CD4-positive, CD25-positive, alpha-beta regulatory T cell (primary cell): Measurements from ENCODE around the gene ST6GAL2. TPM values are rescaled to one million over a fixed set of nuclear protein-coding genes. Genes with fewer than 3 reads are reported as not detected.

Experiments used
- ATAC-seq, 2 donors: fragments of 150-1000 bp; cut with Tn5 transposase; one replicate each; pipeline ENCODE4 v1.10.0; 2021; ENCODE audit warnings: low read depth in 2 of 2, moderate number of reproducible peaks in 2 of 2, moderate library complexity in 1 of 2
- DNase-seq, 3 donors: peaks; one replicate each; pipeline versions ENCODE4 v3.0.0 to v3.0.0-alpha.2; 2012 to 2022; ENCODE audit warnings: mixed read lengths in 1 of 3
- H3K27ac ChIP-seq: one replicate; pipeline ENCODE4 v1.7.0; 2013; ENCODE audit warnings: mild to moderate bottlenecking, low read length; ENCODE audit not compliant: insufficient read depth, poor library complexity, severe bottlenecking
- H3K27me3 ChIP-seq: one replicate; pipeline ENCODE4 v1.7.0; 2013; ENCODE audit warnings: low read length; ENCODE audit not compliant: control insufficient read depth, insufficient read depth
- H3K36me3 ChIP-seq: one replicate; pipeline ENCODE4 v1.7.0; 2013; ENCODE audit warnings: mild to moderate bottlenecking, low read length, moderate library complexity; ENCODE audit not compliant: control insufficient read depth, insufficient read depth
- H3K4me1 ChIP-seq: 2 replicates; pipeline ENCODE4 v1.7.0; 2013; ENCODE audit warnings: mild to moderate bottlenecking, low read length; ENCODE audit not compliant: insufficient read depth, control insufficient read depth, poor library complexity, severe bottlenecking
- H3K4me3 ChIP-seq: one replicate; pipeline ENCODE4 v1.7.0; 2013; ENCODE audit warnings: low read depth, mild to moderate bottlenecking, low read length, moderate library complexity
- H3K9me3 ChIP-seq, 2 experiments: 1 replicate in 1 of 2; 2 replicates in 1 of 2; pipeline ENCODE4 v1.7.0; 2013; ENCODE audit warnings: low read length in 2 of 2, mild to moderate bottlenecking in 1 of 2, moderate library complexity in 1 of 2; ENCODE audit not compliant: control insufficient read depth in 2 of 2
- H3K27ac Mint-ChIP-seq, 3 donors: one replicate each; pipeline ENCODE4 v1.8.0; 2020 to 2022; ENCODE audit warnings: mild to moderate bottlenecking in 3 of 3, mixed read lengths in 3 of 3, moderate library complexity in 2 of 3
- H3K27me3 Mint-ChIP-seq: one replicate; pipeline ENCODE4 v1.8.0; 2022; ENCODE audit warnings: mild to moderate bottlenecking, mixed read lengths
- H3K36me3 Mint-ChIP-seq: one replicate; pipeline ENCODE4 v1.8.0; 2020; ENCODE audit warnings: mixed read lengths
- H3K4me1 Mint-ChIP-seq, 4 donors: one replicate each; pipeline ENCODE4 v1.8.0; 2020 to 2022; ENCODE audit warnings: mixed read lengths in 4 of 4, mild to moderate bottlenecking in 1 of 4
- H3K4me3 Mint-ChIP-seq, 4 donors: one replicate each; pipeline ENCODE4 v1.8.0; 2020 to 2022; ENCODE audit warnings: mild to moderate bottlenecking in 4 of 4, mixed read lengths in 4 of 4, moderate library complexity in 3 of 4
- H3K9me3 Mint-ChIP-seq, 7 donors: one replicate each; pipeline ENCODE4 v1.8.0; 2020 to 2022; ENCODE audit warnings: mixed read lengths in 7 of 7, mild to moderate bottlenecking in 3 of 7, moderate library complexity in 2 of 7
- polyA plus RNA-seq, 4 donors: library from polyadenylated mRNA; unstranded; fragments of 300-500 nt; fragmentation: Illumina TruSeq; gene quantifications; one replicate each; pipeline ENCODE4 v1.2.3, GENCODE V29; 2021
- total RNA-seq: library from RNA; stranded (reverse); gene quantifications from one replicate; pipeline ENCODE4 v1.2.3, GENCODE V29; 2022

The ST6GAL2 gene
- total and polyA plus RNA-seq, 5 donors from 2014 or later = 0.74 TPM; not detected in 4

DNA sequence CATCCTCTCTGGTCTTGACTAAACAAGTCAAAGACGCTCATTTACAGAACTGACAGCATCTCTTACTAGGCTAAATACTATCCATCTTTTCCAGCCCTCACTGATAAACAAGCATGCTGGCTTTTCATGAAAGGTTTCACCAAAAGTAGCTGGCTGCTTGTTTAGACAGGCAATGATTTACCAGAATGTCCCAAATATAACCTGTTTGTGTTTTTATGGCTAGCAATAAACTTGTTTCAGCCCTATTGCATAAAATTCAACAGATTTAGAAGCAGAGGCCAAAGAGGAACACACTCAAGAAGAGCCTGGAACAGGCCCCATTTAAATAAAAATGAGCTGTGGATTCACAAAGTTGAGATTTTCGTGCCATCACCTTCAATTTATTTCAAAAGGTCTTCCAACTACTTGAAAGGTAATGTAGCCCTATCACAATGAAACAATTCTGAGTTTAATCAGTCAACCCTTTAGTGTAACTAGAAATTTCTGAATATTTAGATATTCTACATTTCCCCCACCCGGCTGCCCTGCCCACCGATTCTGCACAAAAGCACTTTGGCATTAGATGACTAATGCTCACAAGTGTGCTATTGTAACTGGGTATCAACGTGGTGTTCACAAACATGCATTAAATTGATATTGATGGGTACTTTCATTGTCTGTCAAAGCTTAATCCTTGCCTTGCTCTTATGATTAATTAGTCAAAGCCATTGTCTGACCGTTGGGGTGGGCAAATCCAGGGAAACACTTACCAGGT is 54.0 kb downstream of the ST6GAL2 start:
- ATAC-seq = no peak
- no peak overlapping the region for H3K27ac Mint-ChIP-seq

GRCh38 chr2:106831241-106831640 is 54.7 kb downstream of the ST6GAL2 start:
- H3K4me3 Mint-ChIP-seq = no peak overlapping the region
- no peak overlapping the region for H3K27ac Mint-ChIP-seq
- no peaks in the 10 kb centered on the region for H3K4me1 Mint-ChIP-seq
- no peak for DNase-seq
- Histone ChIP-seq H3K9me3 (no peaks in the 10 kb centered on the region), H3K4me3 (no peak overlapping the region), H3K4me1 (no peaks in the 10 kb centered on the region), H3K27ac (no peak overlapping the region), H3K27me3 (peaks cover 3% of the 10 kb centered on the region), H3K36me3 (no peaks in the 10 kb centered on the region)
- peaks cover 5% of the 10 kb centered on the region for H3K27me3 Mint-ChIP-seq
- no peaks in the 10 kb centered on the region for H3K9me3 Mint-ChIP-seq
- no peaks in the 10 kb centered on the region for H3K36me3 Mint-ChIP-seq
- no peak for ATAC-seq

More for the DNA sequence above, 54.0 kb downstream of the ST6GAL2 start:
- H3K4me1 Mint-ChIP-seq = no peaks in the 10 kb centered on the region
- Histone ChIP-seq H3K36me3 (no peaks in the 10 kb centered on the region), H3K4me1 (no peaks in the 10 kb centered on the region), H3K27me3 (peaks cover 3% of the 10 kb centered on the region), H3K4me3 (no peak overlapping the region), H3K9me3 (no peaks in the 10 kb centered on the region), H3K27ac (no peak overlapping the region)
- DNase-seq = no peak
- H3K9me3 Mint-ChIP-seq = no peaks in the 10 kb centered on the region
- no peaks in the 10 kb centered on the region for H3K36me3 Mint-ChIP-seq
- no peak overlapping the region for H3K4me3 Mint-ChIP-seq
- peaks cover 5% of the 10 kb centered on the region for H3K27me3 Mint-ChIP-seq

GRCh38 chr2:106830191-106830590 is 55.8 kb downstream of the ST6GAL2 start:
- Mint-ChIP-seq H3K36me3 (no peaks in the 10 kb centered on the region), H3K27ac (no peak overlapping the region), H3K4me3 (no peak overlapping the region), H3K27me3 (peaks cover 5% of the 10 kb centered on the region), H3K4me1 (no peaks in the 10 kb centered on the region), H3K9me3 (peaks cover 0 to 3% (median under 1%) of the 10 kb centered on the region in 7 donors)
- ATAC-seq (no peak), DNase-seq (no peak)
- no peaks in the 10 kb centered on the region for H3K36me3 ChIP-seq
- no peak overlapping the region for H3K4me3 ChIP-seq
- H3K9me3 ChIP-seq = no peaks in the 10 kb centered on the region
- no peaks in the 10 kb centered on the region for H3K27me3 ChIP-seq
- H3K4me1 ChIP-seq = no peaks in the 10 kb centered on the region
- no peak overlapping the region for H3K27ac ChIP-seq

GRCh38 chr2:106828119-106828518 is 57.8 kb downstream of the ST6GAL2 start:
- Mint-ChIP-seq H3K27me3 (peaks cover 5% of the 10 kb centered on the region), H3K4me3 (no peak overlapping the region), H3K4me1 (no peaks in the 10 kb centered on the region), H3K36me3 (no peaks in the 10 kb centered on the region), H3K27ac (no peak overlapping the region), H3K9me3 (peaks cover 0 to 4% (median 3%) of the 10 kb centered on the region in 7 donors)
- ATAC-seq (no peak), DNase-seq (no peak)
- Histone ChIP-seq H3K4me1 (no peaks in the 10 kb centered on the region), H3K27me3 (no peaks in the 10 kb centered on the region), H3K27ac (no peak overlapping the region), H3K9me3 (no peaks in the 10 kb centered on the region), H3K36me3 (no peaks in the 10 kb centered on the region), H3K4me3 (no peak overlapping the region)

DNA sequence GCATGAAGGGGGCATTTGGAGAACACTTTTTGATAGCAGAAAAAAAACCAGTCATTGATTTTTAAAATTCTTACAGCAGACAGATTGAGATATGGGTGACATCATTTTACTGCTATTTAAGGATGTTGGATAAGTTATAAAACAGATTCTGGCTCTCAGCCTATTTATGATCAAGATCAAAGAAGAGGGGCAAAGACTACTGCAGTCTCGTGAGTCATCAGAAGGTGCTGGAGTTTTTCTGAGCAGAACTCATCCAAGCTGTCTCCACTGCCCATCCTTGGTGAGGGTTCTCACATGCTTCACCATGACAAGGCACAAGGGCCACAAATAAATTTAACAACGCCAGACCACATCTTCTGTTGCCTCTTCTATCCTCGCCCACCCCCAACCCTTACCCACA is 58.8 kb downstream of the ST6GAL2 start:
- peaks cover 0 to 4% (median 3%) of the 10 kb centered on the region in 7 donors for H3K9me3 Mint-ChIP-seq
- Histone ChIP-seq H3K4me1 (no peaks in the 10 kb centered on the region), H3K27me3 (no peaks in the 10 kb centered on the region), H3K9me3 (no peaks in the 10 kb centered on the region), H3K4me3 (no peak overlapping the region), H3K36me3 (no peaks in the 10 kb centered on the region), H3K27ac (no peak overlapping the region)
- no peak overlapping the region for H3K27ac Mint-ChIP-seq
- no peak for DNase-seq
- no peak for ATAC-seq
- H3K4me1 Mint-ChIP-seq = no peaks in the 10 kb centered on the region
- peaks cover 5% of the 10 kb centered on the region for H3K27me3 Mint-ChIP-seq
- no peak overlapping the region for H3K4me3 Mint-ChIP-seq
- no peaks in the 10 kb centered on the region for H3K36me3 Mint-ChIP-seq

DNA sequence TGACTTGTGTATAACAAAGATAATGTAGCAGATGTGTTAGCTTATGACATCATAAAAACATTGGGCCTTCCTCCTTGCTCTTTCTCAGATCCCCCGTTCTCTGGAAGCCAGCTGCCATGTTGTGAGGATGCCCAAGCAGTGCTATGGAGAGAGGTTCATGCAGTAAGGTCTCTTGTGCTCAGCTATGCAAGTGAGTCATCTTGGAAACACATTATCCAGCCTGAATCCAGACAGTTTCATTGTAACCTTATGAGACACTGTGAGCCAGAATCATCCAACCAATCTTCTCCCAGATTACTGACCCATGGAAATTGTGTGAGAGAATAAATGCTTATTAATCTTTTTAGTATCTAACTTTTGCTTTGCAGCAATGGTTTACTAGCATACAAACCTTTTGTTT is 60.8 kb downstream of the ST6GAL2 start:
- H3K36me3 ChIP-seq = no peaks in the 10 kb centered on the region
- H3K27ac Mint-ChIP-seq = no peak overlapping the region
- H3K4me3 Mint-ChIP-seq = no peak overlapping the region
- H3K36me3 Mint-ChIP-seq = no peaks in the 10 kb centered on the region
- H3K27me3 ChIP-seq = no peaks in the 10 kb centered on the region
- no peaks in the 10 kb centered on the region for H3K4me1 ChIP-seq
- DNase-seq (no peak), ATAC-seq (no peak)
- H3K27me3 Mint-ChIP-seq = peaks cover 2% of the 10 kb centered on the region
- no peaks in the 10 kb centered on the region for H3K9me3 ChIP-seq
- peaks cover 0 to 9% (median 3%) of the 10 kb centered on the region in 7 donors for H3K9me3 Mint-ChIP-seq
- H3K4me1 Mint-ChIP-seq = no peaks in the 10 kb centered on the region
- H3K27ac ChIP-seq = no peak overlapping the region
- H3K4me3 ChIP-seq = no peak overlapping the region

GRCh38 chr2:106816974-106817373 is 69.0 kb downstream of the ST6GAL2 start:
- Mint-ChIP-seq H3K36me3 (no peaks in the 10 kb centered on the region), H3K9me3 (peaks cover 0 to 15% (median 2%) of the 10 kb centered on the region in 7 donors), H3K4me1 (no peaks in the 10 kb centered on the region), H3K4me3 (no peak overlapping the region), H3K27me3 (peaks cover 5% of the 10 kb centered on the region), H3K27ac (no peak overlapping the region)
- Histone ChIP-seq H3K27ac (no peak overlapping the region), H3K27me3 (no peaks in the 10 kb centered on the region), H3K4me1 (no peaks in the 10 kb centered on the region), H3K9me3 (no peaks in the 10 kb centered on the region), H3K4me3 (no peak overlapping the region), H3K36me3 (no peaks in the 10 kb centered on the region)
- DNase-seq = no peak
- no peak for ATAC-seq

DNA sequence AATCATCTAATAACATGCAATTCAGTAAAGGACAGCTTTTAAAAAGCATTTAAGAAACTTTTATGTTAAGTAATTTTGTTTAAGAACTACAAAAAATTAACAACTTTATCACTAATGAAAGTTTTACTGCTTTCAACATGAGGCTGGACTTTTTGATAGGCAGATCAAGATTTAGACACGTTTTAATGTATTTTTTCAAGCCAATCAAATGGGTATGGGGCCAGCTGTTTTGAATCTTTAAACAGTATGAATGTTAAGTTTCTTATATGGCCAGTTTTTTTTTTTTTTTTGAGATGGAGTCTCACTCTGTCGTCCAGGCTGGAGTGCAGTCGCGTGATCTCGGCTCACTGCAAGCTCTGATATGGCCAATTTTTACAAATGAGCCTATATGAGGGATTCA is 73.1 kb downstream of the ST6GAL2 start:
- H3K4me3 ChIP-seq = no peak overlapping the region
- Mint-ChIP-seq H3K9me3 (peaks cover 0 to 4% (median 0%) of the 10 kb centered on the region in 7 donors), H3K36me3 (no peaks in the 10 kb centered on the region), H3K27ac (no peak overlapping the region), H3K4me3 (no peak overlapping the region), H3K4me1 (no peaks in the 10 kb centered on the region), H3K27me3 (peaks cover 5% of the 10 kb centered on the region)
- H3K27me3 ChIP-seq = no peaks in the 10 kb centered on the region
- no peaks in the 10 kb centered on the region for H3K36me3 ChIP-seq
- no peaks in the 10 kb centered on the region for H3K4me1 ChIP-seq
- no peak overlapping the region for H3K27ac ChIP-seq
- no peaks in the 10 kb centered on the region for H3K9me3 ChIP-seq
- ATAC-seq = no peak
- DNase-seq = no peak
